Loucy (cell line): ENCODE measurements around the gene NNMT.

ENCODE experiments used
- EZH2phosphoT487 ChIP-seq: fragments of 200-600 bp; IDR thresholded peaks from 2 replicates; pipeline ENCODE4 v1.6.1; 2018; ENCODE audit warnings: antibody characterized with exemption, mild to moderate bottlenecking, moderate library complexity, borderline replicate concordance
- TF ChIP-seq, protein P1 (sequence below): fragments of 200-600 bp; sonication (generic); conservative IDR thresholded peaks from 2 replicates; pipeline ENCODE4 v1.5.1; 2014; ENCODE audit warnings: mild to moderate bottlenecking, antibody characterized with exemption, low read length

GRCh38 chr11:114283422-114283821, 12.8 kb upstream of the NNMT start:
- TF ChIP-seq EZH2phosphoT487, result no peak
- TF ChIP-seq, protein P1, sequence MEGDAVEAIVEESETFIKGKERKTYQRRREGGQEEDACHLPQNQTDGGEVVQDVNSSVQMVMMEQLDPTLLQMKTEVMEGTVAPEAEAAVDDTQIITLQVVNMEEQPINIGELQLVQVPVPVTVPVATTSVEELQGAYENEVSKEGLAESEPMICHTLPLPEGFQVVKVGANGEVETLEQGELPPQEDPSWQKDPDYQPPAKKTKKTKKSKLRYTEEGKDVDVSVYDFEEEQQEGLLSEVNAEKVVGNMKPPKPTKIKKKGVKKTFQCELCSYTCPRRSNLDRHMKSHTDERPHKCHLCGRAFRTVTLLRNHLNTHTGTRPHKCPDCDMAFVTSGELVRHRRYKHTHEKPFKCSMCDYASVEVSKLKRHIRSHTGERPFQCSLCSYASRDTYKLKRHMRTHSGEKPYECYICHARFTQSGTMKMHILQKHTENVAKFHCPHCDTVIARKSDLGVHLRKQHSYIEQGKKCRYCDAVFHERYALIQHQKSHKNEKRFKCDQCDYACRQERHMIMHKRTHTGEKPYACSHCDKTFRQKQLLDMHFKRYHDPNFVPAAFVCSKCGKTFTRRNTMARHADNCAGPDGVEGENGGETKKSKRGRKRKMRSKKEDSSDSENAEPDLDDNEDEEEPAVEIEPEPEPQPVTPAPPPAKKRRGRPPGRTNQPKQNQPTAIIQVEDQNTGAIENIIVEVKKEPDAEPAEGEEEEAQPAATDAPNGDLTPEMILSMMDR, result no peak
